Femur (tissue), 1 donor: Measurements from ENCODE around the gene SERPINB1.
"Not testable (repeated sequence)": the region's sequence is repeated elsewhere in the genome, so short reads cannot be mapped to it uniquely, and the experiment has no call there.

Source experiments
- DNase-seq: peaks from one replicate; pipeline ENCODE4 v3.0.0-alpha.2; 2017

Gene SERPINB1

DNA sequence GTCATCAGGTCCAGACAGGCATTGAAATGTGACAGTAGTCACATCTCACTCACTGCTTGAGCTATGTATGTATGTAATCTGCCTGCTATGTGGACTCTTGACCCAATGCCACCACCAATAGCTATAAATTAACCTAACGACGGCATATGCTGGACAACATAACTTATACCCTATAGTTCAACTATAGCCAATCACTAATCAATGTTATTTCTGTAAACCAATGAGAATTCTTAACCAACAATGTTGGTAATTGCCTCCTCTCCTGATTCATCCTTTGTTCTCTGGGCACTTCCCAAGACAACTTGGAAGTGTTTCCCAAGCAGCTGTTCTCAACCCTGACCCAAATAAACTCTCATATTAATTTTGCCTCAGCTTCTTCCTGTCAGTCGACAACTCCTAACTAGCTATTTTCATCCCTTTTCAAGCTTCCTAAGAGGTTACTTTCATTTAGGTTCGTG, 24.1 kb upstream of the SERPINB1 start:
- DNase-seq, result no peak

- no peak for DNase-seq
Measured at GRCh38 chr6:2865270-2865669, 23.6 kb upstream of the SERPINB1 start.

GRCh38 chr6:2863901-2864300, 22.2 kb upstream of the SERPINB1 start:
- no peak for DNase-seq

DNA sequence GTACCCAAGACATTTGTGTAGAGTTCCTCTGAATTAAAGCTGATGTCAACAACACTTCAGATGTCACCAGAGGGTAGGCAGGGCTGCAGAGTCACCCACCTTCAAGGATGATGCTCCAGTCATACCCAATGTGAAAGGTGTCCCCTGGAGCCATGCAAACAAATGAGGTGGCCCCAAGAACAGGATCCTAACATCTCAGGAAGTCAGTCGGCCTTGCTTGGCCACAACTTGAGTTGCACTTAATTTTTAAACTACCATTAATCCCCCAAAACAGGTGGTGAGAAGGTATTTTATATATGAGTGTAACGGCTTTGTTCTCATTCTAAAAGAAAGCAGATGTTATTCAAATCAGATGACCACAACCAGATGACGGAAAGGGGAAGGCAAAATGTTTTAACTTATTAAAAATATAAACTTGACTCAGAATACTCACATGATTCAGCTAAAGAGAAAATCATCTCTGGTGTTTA, 21.1 kb upstream of the SERPINB1 start:
- no peak for DNase-seq

GRCh38 chr6:2861822-2862164, 20.1 kb upstream of the SERPINB1 start:
- DNase-seq, result no peak

- DNase-seq, result no peak
Measured at GRCh38 chr6:2861060-2861821, 19.6 kb upstream of the SERPINB1 start.

DNA sequence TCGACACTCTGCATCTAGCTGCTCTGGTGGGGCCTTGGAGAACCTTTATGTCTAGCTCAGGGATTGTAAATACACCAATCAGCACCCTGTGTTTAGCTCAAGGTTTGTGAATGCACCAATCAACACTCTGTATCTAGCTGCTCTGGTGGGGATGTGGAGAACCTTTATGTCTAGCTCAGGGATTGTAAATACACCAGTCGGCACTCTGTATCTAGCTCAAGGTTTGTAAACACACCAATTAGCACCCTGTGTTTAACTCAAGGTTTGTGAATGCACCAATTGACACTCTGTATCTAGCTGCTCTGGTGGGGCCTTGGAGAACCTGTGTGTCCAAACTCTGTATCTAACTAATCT, 19.0 kb upstream of the SERPINB1 start:
- DNase-seq, result not testable (repeated sequence)

- DNase-seq, result not testable (repeated sequence)
Measured at GRCh38 chr6:2859798-2860705, 18.4 kb upstream of the SERPINB1 start.

DNA sequence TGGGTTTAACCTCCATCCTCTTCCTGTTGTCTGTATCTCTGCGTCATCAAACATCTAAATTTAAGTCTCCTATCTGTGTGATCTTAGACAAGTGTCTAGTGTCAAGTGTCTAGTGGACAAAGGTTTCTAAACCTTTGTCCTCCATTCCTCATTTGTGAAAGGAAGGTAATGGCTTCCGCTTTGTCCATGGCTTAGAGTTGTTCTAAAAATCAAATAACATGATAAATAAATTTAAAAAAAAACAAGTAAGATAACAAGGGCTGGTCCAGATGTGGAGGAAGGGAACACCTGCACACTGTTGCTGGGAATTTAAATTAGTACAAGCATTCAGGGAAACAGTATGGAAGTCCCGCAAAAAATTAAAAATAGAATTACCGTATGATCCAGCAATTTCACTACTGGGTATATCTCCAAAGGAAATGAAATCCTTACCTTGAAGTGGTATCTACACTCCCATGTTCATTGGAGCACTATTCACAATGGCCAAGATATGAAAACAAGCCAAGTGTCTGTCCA, 17.6 kb upstream of the SERPINB1 start:
- DNase-seq, result no peak

GRCh38 chr6:2857580-2858337, 16.1 kb upstream of the SERPINB1 start:
- peak; percentile 80 for DNase-seq

DNA sequence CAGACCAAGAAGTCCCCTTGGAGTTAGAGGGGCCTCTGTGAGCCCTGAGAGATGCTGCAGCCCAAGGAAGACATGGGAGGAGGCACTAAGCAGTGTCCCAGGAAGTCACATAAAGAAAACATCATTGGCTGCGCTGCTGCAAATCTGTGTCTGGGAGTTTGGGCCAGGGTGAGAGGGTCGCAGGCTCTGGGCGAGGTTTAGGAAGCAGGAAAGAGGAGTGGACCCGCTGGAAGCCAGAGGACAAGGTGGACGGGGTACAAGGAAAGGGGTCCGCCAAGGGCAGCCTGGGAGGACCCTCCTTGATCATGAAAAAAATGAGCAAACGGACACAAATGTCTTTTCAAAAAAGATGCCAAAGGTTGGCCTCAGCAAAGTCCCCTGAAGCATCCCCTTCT, 15.5 kb upstream of the SERPINB1 start:
- DNase-seq, result no peak

DNA sequence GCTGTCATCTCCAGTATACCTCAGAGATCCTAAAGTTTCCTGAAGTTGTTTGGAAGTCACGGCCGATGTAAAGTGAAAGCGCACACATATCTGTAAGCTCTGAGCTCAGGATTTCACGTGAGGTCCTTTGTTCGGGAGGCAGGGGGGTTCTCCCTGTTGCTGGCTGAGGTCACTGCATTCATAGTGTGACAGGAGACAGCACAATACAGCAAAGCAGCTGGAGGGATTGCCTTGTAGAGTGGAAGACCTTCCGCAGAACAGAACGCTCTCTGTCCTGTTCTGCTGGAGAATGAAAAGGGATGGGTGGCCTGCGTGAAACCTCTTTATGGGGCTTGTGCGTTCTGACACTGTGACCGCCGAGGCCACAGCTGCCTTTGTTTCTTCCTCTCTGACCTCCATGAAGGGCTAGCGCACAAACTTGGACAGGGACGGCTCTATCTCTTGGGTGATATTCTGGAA, 13.4 kb upstream of the SERPINB1 start:
- peak; percentile 58 for DNase-seq

DNA sequence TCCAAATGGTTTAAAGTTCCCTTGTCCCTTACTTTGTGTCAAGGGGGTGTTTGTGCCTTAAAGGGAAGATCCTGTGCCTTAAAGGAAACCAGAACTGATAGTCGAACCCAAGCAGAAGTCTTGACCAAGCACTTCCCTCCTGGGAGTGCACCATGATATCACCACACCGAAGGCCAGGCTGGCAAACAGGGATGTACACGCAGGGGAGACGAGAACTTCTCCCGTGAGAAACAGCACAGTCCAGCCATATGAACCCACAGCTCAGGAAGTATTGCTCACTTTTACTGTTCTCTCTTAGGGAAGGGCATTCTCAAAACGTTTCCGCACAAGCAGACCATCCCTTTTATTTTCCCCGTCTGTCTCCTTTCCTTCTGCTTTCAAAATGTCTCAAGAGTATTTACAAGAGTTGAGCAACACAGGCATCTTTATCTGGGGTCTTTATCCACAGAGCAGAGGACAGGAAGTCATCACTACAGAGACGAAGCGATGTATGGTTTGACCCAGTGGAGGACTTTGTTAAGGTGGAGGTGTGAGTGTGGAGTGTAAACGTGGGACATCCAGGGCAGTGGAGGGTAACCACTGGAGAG, 12.8 kb upstream of the SERPINB1 start:
- no peak for DNase-seq

GRCh38 chr6:2853769-2854395, 12.2 kb upstream of the SERPINB1 start:
- peak; percentile 66 for DNase-seq

DNA sequence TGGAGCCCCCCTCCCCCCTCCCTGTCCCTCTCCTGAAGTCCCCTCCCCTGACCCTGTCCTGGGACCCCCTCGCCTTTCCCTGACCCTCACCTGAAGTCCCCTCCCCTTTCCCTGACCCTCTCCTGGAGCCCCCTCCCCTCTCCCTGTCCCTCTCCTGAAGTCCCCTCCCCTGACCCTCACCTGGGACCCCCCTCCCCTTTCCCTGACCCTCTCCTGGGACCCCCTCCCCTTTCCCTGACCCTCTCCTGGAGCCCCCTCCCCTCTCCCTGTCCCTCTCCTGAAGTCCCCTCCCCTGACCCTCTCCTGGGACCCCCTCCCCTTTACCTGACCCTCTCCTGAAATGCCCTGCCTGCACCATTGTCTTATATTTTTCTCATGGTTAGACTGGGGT, 11.7 kb upstream of the SERPINB1 start:
- DNase-seq, result not testable (repeated sequence)

DNA sequence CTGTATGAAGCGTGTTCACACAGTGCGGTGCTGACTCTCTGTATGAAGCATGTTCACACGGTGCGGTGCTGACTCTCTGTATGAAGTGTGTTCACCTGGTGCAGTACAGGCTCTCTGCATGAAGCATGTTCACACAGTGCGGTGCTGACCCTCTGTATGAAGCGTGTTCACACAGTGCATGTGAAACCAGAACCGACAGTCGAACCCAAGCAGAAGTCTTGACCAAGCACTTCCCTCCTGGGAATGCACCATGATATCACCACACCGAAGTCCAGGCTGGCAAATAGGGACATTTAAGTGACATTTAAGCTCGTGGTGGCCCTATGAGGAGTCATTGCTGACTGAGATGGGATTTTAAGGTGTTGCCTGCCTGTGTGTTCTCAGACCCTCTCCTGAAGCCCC, 11.3 kb upstream of the SERPINB1 start:
- DNase-seq, result no peak

GRCh38 chr6:2852514-2852855, 10.8 kb upstream of the SERPINB1 start:
- DNase-seq, result no peak

- no peak for DNase-seq
Measured at GRCh38 chr6:2851727-2852513, 10.3 kb upstream of the SERPINB1 start.

DNA sequence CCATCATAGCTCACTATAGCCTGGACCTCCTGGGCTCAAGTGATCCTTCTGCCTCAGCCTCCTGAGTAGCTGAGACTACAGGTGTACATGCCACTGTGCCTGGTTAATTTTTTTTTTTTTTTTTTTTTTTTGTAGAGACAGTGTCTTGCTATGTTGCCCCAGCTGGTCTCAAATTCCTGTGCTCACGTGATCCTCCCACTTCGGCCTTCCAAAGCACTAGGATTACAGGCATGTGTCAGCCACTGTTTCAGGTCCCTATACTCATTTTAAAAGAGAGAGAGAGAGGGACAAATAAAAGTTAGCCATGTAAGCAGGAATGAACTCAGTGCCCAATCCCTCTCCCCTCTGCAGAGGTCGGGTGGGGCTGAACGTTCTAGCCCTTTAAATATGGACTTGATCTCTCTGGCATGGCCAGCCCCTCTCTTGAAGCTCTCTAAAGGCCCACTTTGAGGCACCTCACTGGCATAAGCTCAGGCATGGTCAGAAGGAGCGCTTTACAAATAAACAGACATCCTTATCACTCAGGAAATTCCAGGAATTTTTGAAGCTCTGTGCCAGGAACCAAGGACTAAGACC, 9.0 kb upstream of the SERPINB1 start:
- no peak for DNase-seq

DNA sequence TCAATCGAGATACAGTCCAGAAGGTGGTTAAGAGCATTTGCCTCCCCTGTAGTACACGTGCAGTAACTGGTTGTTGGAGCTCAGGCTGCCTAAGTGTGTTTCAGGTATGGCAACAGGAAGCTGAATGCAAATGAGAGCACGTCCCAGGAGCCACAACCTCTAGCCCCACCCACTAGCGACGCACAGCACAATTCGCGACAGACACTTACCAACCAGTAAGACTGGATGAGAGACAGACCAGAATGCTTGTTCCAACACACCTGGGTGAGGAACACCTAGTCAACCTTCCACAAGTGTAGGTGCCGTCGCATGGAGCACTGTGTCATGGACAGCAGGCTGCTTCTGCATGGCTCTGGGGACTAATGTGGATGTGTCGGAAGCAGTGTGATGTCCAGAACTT, 7.2 kb upstream of the SERPINB1 start:
- DNase-seq, result no peak

- DNase-seq, result no peak
Measured at GRCh38 chr6:2845880-2846208, 4.2 kb upstream of the SERPINB1 start.
